B cell (primary cell): ENCODE data around the gene DDAH1. TPM values are rescaled to one million over a fixed set of nuclear protein-coding genes. Genes with fewer than 3 reads are reported as not detected.

Experiments used
- ATAC-seq: fragments of 200-7000 bp; cut with Tn5 transposase; one replicate; pipeline ENCODE4 v1.10.0; 2021; ENCODE audit warnings: low read depth, mild to moderate bottlenecking, moderate number of reproducible peaks, moderate library complexity
- CTCF ChIA-PET: fragments of 350-600 bp; sonication (Branson Sonifier 250); formaldehyde crosslinking; loops from one replicate; lab custom pipeline; 2021; ENCODE audit warnings: antibody characterized with exemption, inconsistent platforms; lab: Charles Lee
- POLR2A ChIA-PET: fragments of 350-600 bp; sonication (Branson Sonifier 250); formaldehyde crosslinking; loops from one replicate; lab custom pipeline; 2021; ENCODE audit warnings: antibody characterized with exemption; lab: Charles Lee
- DNase-seq: peaks from one replicate; pipeline ENCODE4 v3.0.0; 2013
- H2AFZ ChIP-seq: 2 replicates; pipeline ENCODE4 v1.6.1; 2012; ENCODE audit warnings: mild to moderate bottlenecking, low read depth, low read length; ENCODE audit not compliant: insufficient read depth, poor library complexity, severe bottlenecking
- H3K27ac ChIP-seq, 2 donors: 1 replicate in 1 of 2; 2 replicates in 1 of 2; pipeline ENCODE4 v1.5.1; 2012 to 2013; ENCODE audit warnings: low read length in 2 of 2, mild to moderate bottlenecking in 2 of 2, moderate library complexity in 1 of 2
- H3K27me3 ChIP-seq, 4 experiments: fragments of 200-600 bp in 1 of 4; sonication (generic) in 1 of 4; replicated peaks in 1 of 4; 1 replicate in 2 of 4; 2 replicates in 2 of 4; pipeline versions ENCODE4 v1.6.1 to v1.7.0; 2013 to 2016; ENCODE audit warnings: low read length in 3 of 4, mild to moderate bottlenecking in 2 of 4, mixed read lengths in 1 of 4, moderate library complexity in 1 of 4; ENCODE audit not compliant: insufficient read depth in 4 of 4, control insufficient read depth in 3 of 4; ENCODE audit errors: control extremely low read depth in 1 of 4
- H3K36me3 ChIP-seq, 2 experiments: replicated peaks in 1 of 2; 1 replicate in 1 of 2; 2 replicates in 1 of 2; pipeline versions ENCODE4 v1.6.1 to v1.7.1; 2013; ENCODE audit warnings: low read length in 1 of 2; ENCODE audit not compliant: insufficient read depth in 2 of 2, control insufficient read depth in 1 of 2; ENCODE audit errors: control extremely low read depth in 1 of 2, extremely low read depth in 1 of 2
- H3K4me1 ChIP-seq, 2 donors: fragments of 200-600 bp in 1 of 2; sonication (generic) in 1 of 2; 1 replicate in 1 of 2; 2 replicates in 1 of 2; pipeline versions ENCODE4 v1.5.1 to v1.6.1; 2013 to 2017; ENCODE audit warnings: low read length in 2 of 2; ENCODE audit not compliant: control insufficient read depth in 2 of 2, insufficient read depth in 2 of 2
- H3K4me2 ChIP-seq: replicated peaks from 2 replicates; pipeline ENCODE3; 2012; ENCODE audit warnings: mild to moderate bottlenecking, low read depth, low read length; ENCODE audit not compliant: poor library complexity, severe bottlenecking
- H3K4me3 ChIP-seq, 5 experiments: fragments of 200-600 bp in 1 of 5; sonication (generic) in 1 of 5; 1 replicate in 3 of 5; 2 replicates in 2 of 5; pipeline versions ENCODE4 v1.5.1 to v1.7.0; 2011 to 2016; ENCODE audit warnings: low read length in 4 of 5, mild to moderate bottlenecking in 4 of 5, low read depth in 2 of 5, control low read depth in 1 of 5, moderate library complexity in 1 of 5; ENCODE audit not compliant: insufficient read depth in 1 of 5; ENCODE audit errors: control extremely low read depth in 1 of 5, extremely low read depth in 1 of 5
- H3K79me2 ChIP-seq: fragments of 200-600 bp; sonication (generic); one replicate; pipeline ENCODE4 v1.6.0; 2016; ENCODE audit warnings: low read length; ENCODE audit not compliant: control insufficient read depth, insufficient read depth
- H3K9ac ChIP-seq: fragments of 200-600 bp; sonication (generic); 2 replicates; pipeline ENCODE4 v1.6.1; 2017; ENCODE audit warnings: mild to moderate bottlenecking, low read length, moderate library complexity
- H3K9me3 ChIP-seq, 3 donors: one replicate each; pipeline versions ENCODE4 v1.6.1 to v1.7.1; 2013; ENCODE audit warnings: low read length in 2 of 3; ENCODE audit not compliant: control insufficient read depth in 2 of 3, insufficient read depth in 1 of 3; ENCODE audit errors: control extremely low read depth in 1 of 3
- H4K20me1 ChIP-seq: 2 replicates; pipeline ENCODE4 v1.6.0; 2012; ENCODE audit warnings: mild to moderate bottlenecking, low read length; ENCODE audit not compliant: insufficient read depth, control insufficient read depth, poor library complexity, severe bottlenecking
- H3K27ac Mint-ChIP-seq: one replicate; pipeline ENCODE4 v1.8.0; 2021; ENCODE audit warnings: mixed read lengths
- H3K27me3 Mint-ChIP-seq: one replicate; pipeline ENCODE4 v1.8.0; 2021; ENCODE audit warnings: mixed read lengths
- H3K4me1 Mint-ChIP-seq: one replicate; pipeline ENCODE4 v1.8.0; 2021; ENCODE audit warnings: mixed read lengths
- H3K4me3 Mint-ChIP-seq: one replicate; pipeline ENCODE4 v1.8.0; 2021; ENCODE audit warnings: mixed read lengths
- H3K9me3 Mint-ChIP-seq: one replicate; pipeline ENCODE4 v1.8.0; 2022; ENCODE audit warnings: mixed read lengths; ENCODE audit not compliant: insufficient read depth
- EZH2 ChIP-seq: IDR thresholded peaks from 2 replicates; pipeline ENCODE4 v1.6.1; 2012; ENCODE audit warnings: borderline replicate concordance, low read depth, mild to moderate bottlenecking, moderate library complexity, low read length; ENCODE audit not compliant: insufficient read depth, poor library complexity, severe bottlenecking
- WGBS: methylation state at CpG from one replicate; pipeline ENCODE4 v1.1.5; 2013; ENCODE audit warnings: missing lambda C conversion rate; ENCODE audit not compliant: insufficient coverage; 5-methylcytosine and 5-hydroxymethylcytosine counted together
- intact Hi-C: fragments of 100-400 bp; cut with micrococcal nuclease; formaldehyde crosslinking; loops from one replicate; pipeline ENCODE4 v1.10.0; 2022
- polyA plus RNA-seq: library from polyadenylated mRNA; depleted of rRNA; stranded (reverse); fragments of >200 nt; gene quantifications from 2 replicates; pipeline ENCODE4 v1.2.3, GENCODE V29; 2012
- total RNA-seq, 2 donors: library from RNA; stranded (reverse); fragments of 120-200 nt in 1 of 2; gene quantifications; 1 replicate in 1 of 2; 2 replicates in 1 of 2; pipeline versions ENCODE4 v1.2.3 to v1.2.4, GENCODE V29; 2013 to 2022
- TF ChIP-seq, protein P1 (sequence below): fragments of 200-600 bp; IDR thresholded peaks from one replicate; pipeline ENCODE4 v1.8.0; 2022; ENCODE audit warnings: antibody characterized with exemption, mild to moderate bottlenecking

The DDAH1 gene
- total and polyA plus RNA-seq, 2 donors (not counting 1 experiment from before 2014, with no cell fraction given), result 0.04 TPM; not detected in 1

DNA sequence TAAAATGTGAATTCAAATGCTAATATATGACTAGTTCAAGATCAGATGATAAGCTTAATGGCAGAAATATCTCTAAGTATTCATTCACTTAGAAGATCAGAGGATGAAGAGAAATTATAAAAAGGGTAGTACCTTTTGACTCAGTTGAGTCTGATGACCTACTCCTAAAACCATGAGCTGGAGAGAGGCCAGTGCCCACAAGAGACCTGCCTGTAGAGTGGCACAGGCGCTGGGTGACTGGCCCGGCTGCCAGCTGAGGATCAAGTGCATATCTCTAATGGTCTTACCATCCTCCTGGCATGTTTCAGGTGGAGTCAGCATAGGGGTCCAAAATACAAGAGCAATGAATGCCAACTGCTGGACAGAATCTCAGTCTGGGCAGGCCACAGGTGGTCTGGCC lies 14.1 kb downstream of the DDAH1 start:
- H3K9me3 Mint-ChIP-seq, result no peaks in the 10 kb centered on the region

DNA sequence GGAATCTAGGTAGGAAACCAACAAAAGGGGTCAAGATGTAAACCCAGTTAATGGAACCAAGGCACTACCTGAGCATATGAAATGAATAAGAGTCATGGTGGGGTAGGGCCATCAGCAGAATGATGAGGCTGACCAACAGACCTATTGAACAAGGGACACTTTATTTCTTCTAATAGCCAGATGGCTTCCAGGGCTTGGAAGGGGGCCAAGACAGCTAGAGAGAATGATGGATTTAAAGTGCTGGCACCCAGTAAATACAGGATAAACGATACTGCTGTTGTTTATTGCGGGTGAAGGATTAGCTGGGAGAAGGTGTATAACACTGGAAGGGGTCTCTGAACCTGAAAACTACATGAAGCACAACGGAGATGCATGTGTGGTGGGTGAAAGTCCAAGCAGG lies 15.6 kb downstream of the DDAH1 start:
- no peaks in the 10 kb centered on the region for H3K9me3 Mint-ChIP-seq
- TF ChIP-seq, protein P1, sequence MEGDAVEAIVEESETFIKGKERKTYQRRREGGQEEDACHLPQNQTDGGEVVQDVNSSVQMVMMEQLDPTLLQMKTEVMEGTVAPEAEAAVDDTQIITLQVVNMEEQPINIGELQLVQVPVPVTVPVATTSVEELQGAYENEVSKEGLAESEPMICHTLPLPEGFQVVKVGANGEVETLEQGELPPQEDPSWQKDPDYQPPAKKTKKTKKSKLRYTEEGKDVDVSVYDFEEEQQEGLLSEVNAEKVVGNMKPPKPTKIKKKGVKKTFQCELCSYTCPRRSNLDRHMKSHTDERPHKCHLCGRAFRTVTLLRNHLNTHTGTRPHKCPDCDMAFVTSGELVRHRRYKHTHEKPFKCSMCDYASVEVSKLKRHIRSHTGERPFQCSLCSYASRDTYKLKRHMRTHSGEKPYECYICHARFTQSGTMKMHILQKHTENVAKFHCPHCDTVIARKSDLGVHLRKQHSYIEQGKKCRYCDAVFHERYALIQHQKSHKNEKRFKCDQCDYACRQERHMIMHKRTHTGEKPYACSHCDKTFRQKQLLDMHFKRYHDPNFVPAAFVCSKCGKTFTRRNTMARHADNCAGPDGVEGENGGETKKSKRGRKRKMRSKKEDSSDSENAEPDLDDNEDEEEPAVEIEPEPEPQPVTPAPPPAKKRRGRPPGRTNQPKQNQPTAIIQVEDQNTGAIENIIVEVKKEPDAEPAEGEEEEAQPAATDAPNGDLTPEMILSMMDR, result no peak
- TF ChIP-seq EZH2, result no peak
- H3K4me3 Mint-ChIP-seq, result no peak overlapping the region
- Histone ChIP-seq H3K4me2 (no peak overlapping the region), H3K36me3 (no peaks in the 10 kb centered on the region), H3K79me2 (no peaks in the 10 kb centered on the region), H3K27ac (no peak overlapping the region), H2AFZ (no peak overlapping the region), H3K27me3 (no peaks in the 10 kb centered on the region), H3K4me3 (no peak overlapping the region), H3K9me3 (no peaks in the 10 kb centered on the region), H4K20me1 (no peaks in the 10 kb centered on the region), H3K9ac (no peak overlapping the region), H3K4me1 (no peaks in the 10 kb centered on the region)
- no peak for DNase-seq
- H3K4me1 Mint-ChIP-seq, result no peaks in the 10 kb centered on the region
- ChIA-PET POLR2A (no interaction called here), CTCF (no interaction called here)
- no peak for ATAC-seq
- WGBS, result 67% methylated on average over 3 of the region's 3 CpGs
- H3K27ac Mint-ChIP-seq, result no peak overlapping the region
- intact Hi-C loops, result no loop called here
- H3K27me3 Mint-ChIP-seq, result no peaks in the 10 kb centered on the region

More for the DNA sequence above, 14.1 kb downstream of the DDAH1 start:
- H3K27ac Mint-ChIP-seq, result no peak overlapping the region
- Histone ChIP-seq H3K9ac (no peak overlapping the region), H3K4me1 (no peaks in the 10 kb centered on the region), H3K4me3 (no peak overlapping the region), H3K36me3 (no peaks in the 10 kb centered on the region), H3K27me3 (no peaks in the 10 kb centered on the region), H2AFZ (no peak overlapping the region), H3K4me2 (no peak overlapping the region), H3K79me2 (no peaks in the 10 kb centered on the region), H3K9me3 (no peaks in the 10 kb centered on the region), H4K20me1 (no peaks in the 10 kb centered on the region), H3K27ac (no peak overlapping the region)
- H3K4me3 Mint-ChIP-seq, result no peak overlapping the region
- 100% methylated on average over 2 of the region's 2 CpGs for WGBS
- ATAC-seq (no peak), DNase-seq (no peak)
- no peaks in the 10 kb centered on the region for H3K27me3 Mint-ChIP-seq
- H3K4me1 Mint-ChIP-seq, result no peaks in the 10 kb centered on the region
- intact Hi-C loops, result no loop called here
- TF ChIP-seq, protein P1, result no peak
- TF ChIP-seq EZH2, result no peak
- ChIA-PET CTCF (no interaction called here), POLR2A (no interaction called here)
